ENCODE results near the gene GABRR1.

Gene GABRR1

GRCh38 chr6:89221971-89222711 lies 5.0 kb upstream of the GABRR1 start:
- Histone ChIP-seq H3K4me1 (ENCODE audit: control insufficient read depth in 1 of 2, insufficient read depth in 2 of 2, low read length in 2 of 2) (no peaks in the 10 kb centered on the region), H3K9ac (ENCODE audit: low read depth in 1 of 2, low read length in 2 of 2) (no peak overlapping the region), H3K9me3 (ENCODE audit: control insufficient read depth in 1 of 2, low read length in 2 of 2) (no peaks in the 10 kb centered on the region), H3K27me3 (ENCODE audit: control insufficient read depth in 1 of 2, insufficient read depth in 2 of 2, low read length in 2 of 2) (no peaks in the 10 kb centered on the region), H3K27ac (ENCODE audit: low read depth, low read length) (no peak overlapping the region), H3K36me3 (ENCODE audit: control insufficient read depth in 1 of 2, insufficient read depth in 2 of 2, low read length in 2 of 2) (no peaks in the 10 kb centered on the region), H3K4me3 (ENCODE audit: low read depth in 1 of 2, low read length in 2 of 2) (no peak overlapping the region)

GRCh38 chr6:89221129-89221528 lies 4.0 kb upstream of the GABRR1 start:
- Histone ChIP-seq H3K27me3 (ENCODE audit: control insufficient read depth in 1 of 2, insufficient read depth in 2 of 2, low read length in 2 of 2) (no peaks in the 10 kb centered on the region), H3K4me3 (ENCODE audit: low read depth in 1 of 2, low read length in 2 of 2) (no peak overlapping the region), H3K27ac (ENCODE audit: low read depth, low read length) (no peak overlapping the region), H3K9me3 (ENCODE audit: control insufficient read depth in 1 of 2, low read length in 2 of 2) (no peaks in the 10 kb centered on the region), H3K9ac (ENCODE audit: low read depth in 1 of 2, low read length in 2 of 2) (no peak overlapping the region), H3K36me3 (ENCODE audit: control insufficient read depth in 1 of 2, insufficient read depth in 2 of 2, low read length in 2 of 2) (no peaks in the 10 kb centered on the region), H3K4me1 (ENCODE audit: control insufficient read depth in 1 of 2, insufficient read depth in 2 of 2, low read length in 2 of 2) (no peaks in the 10 kb centered on the region)

GRCh38 chr6:89216411-89216810 lies 747 bp downstream of the GABRR1 start:
- H3K27ac ChIP-seq (ENCODE audit: low read depth, low read length): no peak overlapping the region
- no peaks in the 10 kb centered on the region for H3K4me1 ChIP-seq (ENCODE audit: control insufficient read depth in 1 of 2, insufficient read depth in 2 of 2, low read length in 2 of 2)
- H3K4me3 ChIP-seq (ENCODE audit: low read depth in 1 of 2, low read length in 2 of 2): no peak overlapping the region
- no peaks in the 10 kb centered on the region for H3K9me3 ChIP-seq (ENCODE audit: control insufficient read depth in 1 of 2, low read length in 2 of 2)
- H3K9ac ChIP-seq (ENCODE audit: low read depth in 1 of 2, low read length in 2 of 2): no peak overlapping the region
- H3K36me3 ChIP-seq (ENCODE audit: control insufficient read depth in 1 of 2, insufficient read depth in 2 of 2, low read length in 2 of 2): no peaks in the 10 kb centered on the region
- no peaks in the 10 kb centered on the region for H3K27me3 ChIP-seq (ENCODE audit: control insufficient read depth in 1 of 2, insufficient read depth in 2 of 2, low read length in 2 of 2)

GRCh38 chr6:89215391-89215790 lies 1.8 kb downstream of the GABRR1 start:
- Histone ChIP-seq H3K4me1 (ENCODE audit: control insufficient read depth in 1 of 2, insufficient read depth in 2 of 2, low read length in 2 of 2) (no peaks in the 10 kb centered on the region), H3K9ac (ENCODE audit: low read depth in 1 of 2, low read length in 2 of 2) (no peak overlapping the region), H3K4me3 (ENCODE audit: low read depth in 1 of 2, low read length in 2 of 2) (no peak overlapping the region), H3K27me3 (ENCODE audit: control insufficient read depth in 1 of 2, insufficient read depth in 2 of 2, low read length in 2 of 2) (no peaks in the 10 kb centered on the region), H3K9me3 (ENCODE audit: control insufficient read depth in 1 of 2, low read length in 2 of 2) (no peaks in the 10 kb centered on the region), H3K36me3 (ENCODE audit: control insufficient read depth in 1 of 2, insufficient read depth in 2 of 2, low read length in 2 of 2) (no peaks in the 10 kb centered on the region), H3K27ac (ENCODE audit: low read depth, low read length) (no peak overlapping the region)

- H3K9ac ChIP-seq (ENCODE audit: low read depth in 1 of 2, low read length in 2 of 2): no peak overlapping the region
- no peak overlapping the region for H3K4me3 ChIP-seq (ENCODE audit: low read depth in 1 of 2, low read length in 2 of 2)
- H3K36me3 ChIP-seq (ENCODE audit: control insufficient read depth in 1 of 2, insufficient read depth in 2 of 2, low read length in 2 of 2): no peaks in the 10 kb centered on the region
- H3K27ac ChIP-seq (ENCODE audit: low read depth, low read length): no peak overlapping the region
- no peaks in the 10 kb centered on the region for H3K9me3 ChIP-seq (ENCODE audit: control insufficient read depth in 1 of 2, low read length in 2 of 2)
- H3K4me1 ChIP-seq (ENCODE audit: control insufficient read depth in 1 of 2, insufficient read depth in 2 of 2, low read length in 2 of 2): no peaks in the 10 kb centered on the region
- no peaks in the 10 kb centered on the region for H3K27me3 ChIP-seq (ENCODE audit: control insufficient read depth in 1 of 2, insufficient read depth in 2 of 2, low read length in 2 of 2)
Measured at GRCh38 chr6:89214197-89214596, 3.0 kb downstream of the GABRR1 start.

- H3K27me3 ChIP-seq (ENCODE audit: control insufficient read depth in 1 of 2, insufficient read depth in 2 of 2, low read length in 2 of 2): no peaks in the 10 kb centered on the region
- H3K36me3 ChIP-seq (ENCODE audit: control insufficient read depth in 1 of 2, insufficient read depth in 2 of 2, low read length in 2 of 2): no peaks in the 10 kb centered on the region
- no peak overlapping the region for H3K9ac ChIP-seq (ENCODE audit: low read depth in 1 of 2, low read length in 2 of 2)
- no peak overlapping the region for H3K27ac ChIP-seq (ENCODE audit: low read depth, low read length)
- H3K4me3 ChIP-seq (ENCODE audit: low read depth in 1 of 2, low read length in 2 of 2): no peak overlapping the region
- H3K4me1 ChIP-seq (ENCODE audit: control insufficient read depth in 1 of 2, insufficient read depth in 2 of 2, low read length in 2 of 2): no peaks in the 10 kb centered on the region
- no peaks in the 10 kb centered on the region for H3K9me3 ChIP-seq (ENCODE audit: control insufficient read depth in 1 of 2, low read length in 2 of 2)
Measured at GRCh38 chr6:89212472-89212871, 4.7 kb downstream of the GABRR1 start.

GRCh38 chr6:89209457-89209856 lies 7.7 kb downstream of the GABRR1 start:
- Histone ChIP-seq H3K27me3 (ENCODE audit: control insufficient read depth in 1 of 2, insufficient read depth in 2 of 2, low read length in 2 of 2) (no peaks in the 10 kb centered on the region), H3K9ac (ENCODE audit: low read depth in 1 of 2, low read length in 2 of 2) (no peak overlapping the region), H3K4me3 (ENCODE audit: low read depth in 1 of 2, low read length in 2 of 2) (no peak overlapping the region), H3K4me1 (ENCODE audit: control insufficient read depth in 1 of 2, insufficient read depth in 2 of 2, low read length in 2 of 2) (no peaks in the 10 kb centered on the region), H3K36me3 (ENCODE audit: control insufficient read depth in 1 of 2, insufficient read depth in 2 of 2, low read length in 2 of 2) (no peaks in the 10 kb centered on the region), H3K27ac (ENCODE audit: low read depth, low read length) (no peak overlapping the region), H3K9me3 (ENCODE audit: control insufficient read depth in 1 of 2, low read length in 2 of 2) (no peaks in the 10 kb centered on the region)

GRCh38 chr6:89208551-89208950 lies 8.6 kb downstream of the GABRR1 start:
- Histone ChIP-seq H3K4me1 (ENCODE audit: control insufficient read depth in 1 of 2, insufficient read depth in 2 of 2, low read length in 2 of 2) (no peaks in the 10 kb centered on the region), H3K4me3 (ENCODE audit: low read depth in 1 of 2, low read length in 2 of 2) (no peak overlapping the region), H3K27ac (ENCODE audit: low read depth, low read length) (no peak overlapping the region), H3K9me3 (ENCODE audit: control insufficient read depth in 1 of 2, low read length in 2 of 2) (no peaks in the 10 kb centered on the region), H3K36me3 (ENCODE audit: control insufficient read depth in 1 of 2, insufficient read depth in 2 of 2, low read length in 2 of 2) (no peaks in the 10 kb centered on the region), H3K27me3 (ENCODE audit: control insufficient read depth in 1 of 2, insufficient read depth in 2 of 2, low read length in 2 of 2) (no peaks in the 10 kb centered on the region), H3K9ac (ENCODE audit: low read depth in 1 of 2, low read length in 2 of 2) (no peak overlapping the region)

GRCh38 chr6:89205819-89206218 lies 11.3 kb downstream of the GABRR1 start:
- H3K36me3 ChIP-seq (ENCODE audit: control insufficient read depth in 1 of 2, insufficient read depth in 2 of 2, low read length in 2 of 2): no peaks in the 10 kb centered on the region
- H3K27ac ChIP-seq (ENCODE audit: low read depth, low read length): no peak overlapping the region
- no peaks in the 10 kb centered on the region for H3K4me1 ChIP-seq (ENCODE audit: control insufficient read depth in 1 of 2, insufficient read depth in 2 of 2, low read length in 2 of 2)
- H3K27me3 ChIP-seq (ENCODE audit: control insufficient read depth in 1 of 2, insufficient read depth in 2 of 2, low read length in 2 of 2): no peaks in the 10 kb centered on the region
- no peak overlapping the region for H3K9ac ChIP-seq (ENCODE audit: low read depth in 1 of 2, low read length in 2 of 2)
- no peaks in the 10 kb centered on the region for H3K9me3 ChIP-seq (ENCODE audit: control insufficient read depth in 1 of 2, low read length in 2 of 2)
- H3K4me3 ChIP-seq (ENCODE audit: low read depth in 1 of 2, low read length in 2 of 2): no peak overlapping the region

GRCh38 chr6:89204096-89204495 lies 13.1 kb downstream of the GABRR1 start:
- Histone ChIP-seq H3K4me3 (ENCODE audit: low read depth in 1 of 2, low read length in 2 of 2) (no peak overlapping the region), H3K4me1 (ENCODE audit: control insufficient read depth in 1 of 2, insufficient read depth in 2 of 2, low read length in 2 of 2) (no peaks in the 10 kb centered on the region), H3K36me3 (ENCODE audit: control insufficient read depth in 1 of 2, insufficient read depth in 2 of 2, low read length in 2 of 2) (no peaks in the 10 kb centered on the region), H3K9me3 (ENCODE audit: control insufficient read depth in 1 of 2, low read length in 2 of 2) (no peaks in the 10 kb centered on the region), H3K27ac (ENCODE audit: low read depth, low read length) (no peak overlapping the region), H3K9ac (ENCODE audit: low read depth in 1 of 2, low read length in 2 of 2) (no peak overlapping the region), H3K27me3 (ENCODE audit: control insufficient read depth in 1 of 2, insufficient read depth in 2 of 2, low read length in 2 of 2) (no peaks in the 10 kb centered on the region)

Data from duodenal mucosa (tissue), 2 donors.